ENCODE results near the gene CACNA2D3.

Gene CACNA2D3

DNA sequence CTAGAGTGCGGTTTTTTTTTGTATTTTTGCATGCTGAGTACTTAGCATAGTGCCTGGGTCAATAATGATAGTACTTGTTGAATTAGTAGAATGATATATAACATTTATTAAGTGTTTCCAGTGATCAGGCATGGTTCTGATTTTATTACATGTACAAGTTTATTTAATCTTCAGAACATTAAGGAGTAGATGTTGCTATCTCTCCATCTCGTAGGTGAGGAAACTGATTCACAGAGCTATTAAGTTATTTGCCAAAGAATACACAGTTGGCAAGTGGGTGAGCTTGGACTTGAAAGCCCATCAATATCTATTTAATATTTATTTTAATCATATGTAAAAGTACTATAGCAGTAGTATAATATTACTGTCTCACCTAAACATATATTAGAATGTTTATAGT is 219.5 kb downstream of the CACNA2D3 start:
- no peak for FAIRE-seq
- TF ChIP-seq, protein P1, sequence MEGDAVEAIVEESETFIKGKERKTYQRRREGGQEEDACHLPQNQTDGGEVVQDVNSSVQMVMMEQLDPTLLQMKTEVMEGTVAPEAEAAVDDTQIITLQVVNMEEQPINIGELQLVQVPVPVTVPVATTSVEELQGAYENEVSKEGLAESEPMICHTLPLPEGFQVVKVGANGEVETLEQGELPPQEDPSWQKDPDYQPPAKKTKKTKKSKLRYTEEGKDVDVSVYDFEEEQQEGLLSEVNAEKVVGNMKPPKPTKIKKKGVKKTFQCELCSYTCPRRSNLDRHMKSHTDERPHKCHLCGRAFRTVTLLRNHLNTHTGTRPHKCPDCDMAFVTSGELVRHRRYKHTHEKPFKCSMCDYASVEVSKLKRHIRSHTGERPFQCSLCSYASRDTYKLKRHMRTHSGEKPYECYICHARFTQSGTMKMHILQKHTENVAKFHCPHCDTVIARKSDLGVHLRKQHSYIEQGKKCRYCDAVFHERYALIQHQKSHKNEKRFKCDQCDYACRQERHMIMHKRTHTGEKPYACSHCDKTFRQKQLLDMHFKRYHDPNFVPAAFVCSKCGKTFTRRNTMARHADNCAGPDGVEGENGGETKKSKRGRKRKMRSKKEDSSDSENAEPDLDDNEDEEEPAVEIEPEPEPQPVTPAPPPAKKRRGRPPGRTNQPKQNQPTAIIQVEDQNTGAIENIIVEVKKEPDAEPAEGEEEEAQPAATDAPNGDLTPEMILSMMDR (IDR thresholded peaks at IDR 0.05; ENCODE audit: insufficient read depth, missing control alignments), result no peak

DNA sequence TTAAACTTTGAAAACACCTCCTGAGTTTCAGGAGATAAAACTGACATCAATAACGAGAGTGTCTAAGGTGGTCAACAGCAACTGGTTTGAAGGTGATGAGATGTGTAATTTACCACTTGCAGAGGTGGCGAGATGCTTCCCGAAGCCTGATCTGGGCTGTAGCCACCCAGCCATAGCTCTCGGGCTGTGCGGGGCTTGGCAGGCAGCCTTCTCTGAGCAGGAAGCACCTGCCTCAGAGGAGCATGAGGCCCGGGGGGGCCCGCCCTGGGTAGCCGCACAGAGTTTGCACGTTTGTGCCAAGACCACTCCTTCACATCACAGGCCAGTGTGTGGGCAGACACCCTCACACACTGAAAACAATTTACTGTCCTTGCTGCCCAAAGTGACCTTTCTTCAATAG is 220.3 kb downstream of the CACNA2D3 start:
- FAIRE-seq, result no peak
- TF ChIP-seq, protein P1 (IDR thresholded peaks at IDR 0.05; ENCODE audit: insufficient read depth, missing control alignments), result no peak
- DNase-seq (ENCODE audit: insufficient read length, low spot score), result no peak

More for the DNA sequence above, 219.5 kb downstream of the CACNA2D3 start:
- no peak for DNase-seq (ENCODE audit: insufficient read length, low spot score)

DNA sequence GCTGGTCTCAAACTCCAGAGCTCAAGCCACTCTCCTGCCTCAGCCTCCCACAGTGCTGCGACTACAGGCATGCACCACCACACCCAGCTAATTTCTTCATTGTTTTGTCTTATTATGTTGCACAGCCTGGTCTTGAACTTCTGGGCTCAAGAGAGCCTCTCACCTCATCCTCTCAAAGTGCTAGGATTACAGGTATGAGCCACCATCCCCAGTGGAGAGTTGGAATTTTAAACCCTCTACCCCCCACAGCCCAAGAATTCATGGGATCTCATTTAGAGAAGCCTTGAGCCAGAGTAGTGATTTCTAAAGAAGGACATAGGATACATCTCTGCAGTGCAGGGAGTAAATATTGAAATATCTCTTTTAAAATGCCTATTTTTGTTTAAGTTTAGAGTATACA is 221.1 kb downstream of the CACNA2D3 start:
- FAIRE-seq (no peak), DNase-seq (ENCODE audit: insufficient read length, low spot score) (no peak)
- TF ChIP-seq, protein P1 (IDR thresholded peaks at IDR 0.05; ENCODE audit: insufficient read depth, missing control alignments), result no peak

DNA sequence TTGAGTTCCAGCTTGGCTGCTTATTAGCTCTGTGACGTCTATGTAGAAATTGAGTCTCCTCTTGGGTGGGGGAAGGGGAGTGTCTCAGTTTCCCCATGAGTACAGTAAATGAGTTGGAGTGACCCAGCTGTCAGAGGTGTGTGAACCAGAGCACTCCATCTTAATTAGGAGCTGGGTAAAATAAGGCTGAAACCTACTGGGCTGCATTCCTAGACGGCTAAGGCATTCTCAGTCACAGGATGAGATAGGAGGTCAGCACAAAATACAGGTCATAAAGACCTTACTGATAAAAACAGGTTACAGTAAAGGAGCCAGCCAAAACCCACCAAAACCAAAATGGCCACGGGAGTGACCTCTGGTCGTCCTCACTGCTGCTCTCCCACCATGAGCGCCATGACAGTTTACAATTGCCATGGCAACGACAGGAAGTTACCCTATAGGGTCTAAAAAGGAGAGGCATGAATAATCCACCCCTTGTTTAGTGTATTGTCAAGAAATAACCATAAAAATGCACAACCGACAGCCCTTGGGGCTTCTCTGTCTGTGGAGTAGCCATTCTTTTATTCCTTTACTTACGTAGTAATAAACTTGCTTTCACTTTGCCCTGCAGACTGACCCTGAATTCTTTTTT is 222.4 kb downstream of the CACNA2D3 start:
- DNase-seq (ENCODE audit: insufficient read length, low spot score) (no peak), FAIRE-seq (no peak)
- TF ChIP-seq, protein P1 (IDR thresholded peaks at IDR 0.05; ENCODE audit: insufficient read depth, missing control alignments), result no peak

DNA sequence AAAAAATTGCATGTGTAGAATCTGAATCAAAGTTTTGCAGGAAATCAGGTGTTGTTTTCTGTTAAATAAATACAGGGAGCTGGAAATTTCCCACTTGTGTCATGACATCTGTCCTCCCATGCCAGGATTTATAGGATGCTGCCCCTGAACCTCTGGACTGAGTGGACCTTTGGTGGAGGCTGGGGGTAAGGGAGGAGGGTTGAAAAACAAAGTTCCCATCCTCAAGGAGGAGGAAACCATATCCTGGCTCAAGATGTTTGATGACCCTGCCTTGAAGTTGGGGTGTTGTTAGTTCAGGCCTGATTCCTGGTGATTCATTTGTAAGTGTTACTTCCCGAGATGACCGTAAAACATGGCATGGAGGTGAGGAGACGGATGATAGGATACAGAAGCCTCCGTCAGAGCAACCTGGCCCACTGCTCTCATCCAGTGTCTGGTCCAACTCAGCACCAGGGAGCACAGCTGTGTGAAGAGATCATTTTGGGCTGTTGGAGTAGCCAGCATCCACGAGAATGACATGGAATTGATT is 223.6 kb downstream of the CACNA2D3 start:
- FAIRE-seq, result no peak
- TF ChIP-seq, protein P1 (IDR thresholded peaks at IDR 0.05; ENCODE audit: insufficient read depth, missing control alignments), result no peak
- no peak for DNase-seq (ENCODE audit: insufficient read length, low spot score)

DNA sequence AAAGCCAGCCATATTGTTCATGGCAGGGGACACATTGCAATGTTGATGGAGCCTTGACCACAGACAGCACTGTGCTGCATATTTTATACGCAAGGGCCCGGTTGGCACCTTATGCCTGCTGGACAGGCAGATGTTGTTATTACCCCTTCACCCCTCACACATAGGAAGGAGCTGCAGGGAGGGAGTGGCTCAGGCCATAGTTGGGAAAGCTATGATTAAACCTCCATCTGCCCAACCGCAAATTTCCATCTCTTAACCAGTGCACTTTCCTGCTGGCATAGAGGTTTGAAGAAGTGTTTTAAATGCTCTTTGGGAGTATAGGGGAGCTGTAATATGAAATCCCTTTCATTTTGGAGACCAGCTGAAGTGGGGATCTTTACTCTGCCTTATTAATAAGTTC is 224.7 kb downstream of the CACNA2D3 start:
- DNase-seq (ENCODE audit: insufficient read length, low spot score) (no peak), FAIRE-seq (no peak)
- TF ChIP-seq, protein P1 (IDR thresholded peaks at IDR 0.05; ENCODE audit: insufficient read depth, missing control alignments), result no peak

DNA sequence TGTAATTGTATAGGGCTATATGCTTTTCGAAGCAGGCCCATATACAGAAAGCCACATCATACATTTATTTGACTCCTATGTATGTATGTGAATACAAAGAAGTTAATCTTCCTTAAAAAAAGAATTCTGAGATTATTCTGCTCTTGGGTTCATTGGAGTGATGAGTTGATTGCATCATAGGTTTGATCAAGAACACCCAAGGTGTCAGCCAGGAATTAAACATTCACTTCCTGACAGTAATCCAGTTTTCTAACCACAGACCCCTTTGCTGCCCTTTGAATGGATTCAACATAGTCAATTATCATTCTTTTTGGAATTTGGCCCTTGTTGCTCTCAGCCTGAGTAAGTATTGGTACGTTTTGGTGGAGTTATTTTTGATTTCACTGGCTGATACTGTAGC is 225.6 kb downstream of the CACNA2D3 start:
- TF ChIP-seq, protein P1 (IDR thresholded peaks at IDR 0.05; ENCODE audit: insufficient read depth, missing control alignments), result no peak
- DNase-seq (ENCODE audit: insufficient read length, low spot score) (no peak), FAIRE-seq (no peak)

Data from D721Med (cell line).